Keratinocyte (primary cell): ENCODE measurements around the gene BEST1. TPM values are rescaled to one million over a fixed set of nuclear protein-coding genes. Genes with fewer than 3 reads are reported as not detected.

Experiments used
- DNase-seq: peaks from one replicate; pipeline ENCODE4 v3.0.0-alpha.2; 2011; ENCODE audit warnings: low read depth, missing footprints, low spot score
- FAIRE-seq: peaks from 2 replicates; lab custom pipeline; 2011; peaks lifted over from hg19 to GRCh38; lab: Jason Lieb, UNC
- H2AFZ ChIP-seq: 2 replicates; pipeline ENCODE4 v1.6.0; 2012; ENCODE audit warnings: low read length, control low read depth, inconsistent platforms; ENCODE audit not compliant: control insufficient read depth
- H3K27ac ChIP-seq: 2 replicates; pipeline ENCODE4 v1.5.1; 2011; ENCODE audit warnings: low read length; ENCODE audit not compliant: control insufficient read depth, insufficient read depth
- H3K27me3 ChIP-seq: 3 replicates; pipeline ENCODE4 v1.6.0; 2011; ENCODE audit warnings: low read length; ENCODE audit not compliant: control insufficient read depth, insufficient read depth; ENCODE audit errors: extremely low read depth
- H3K36me3 ChIP-seq, 2 experiments: 2 replicates in 1 of 2; 3 replicates in 1 of 2; pipeline ENCODE4 v1.5.1; 2011; ENCODE audit warnings: low read length in 2 of 2, mild to moderate bottlenecking in 1 of 2; ENCODE audit not compliant: control insufficient read depth in 2 of 2, insufficient read depth in 2 of 2; ENCODE audit errors: extremely low read depth in 1 of 2
- H3K4me1 ChIP-seq: 3 replicates; pipeline ENCODE4 v1.5.1; 2011; ENCODE audit warnings: low read length; ENCODE audit not compliant: control insufficient read depth, insufficient read depth; ENCODE audit errors: extremely low read depth
- H3K4me2 ChIP-seq: 3 replicates; pipeline ENCODE4 v1.6.0; 2011; ENCODE audit warnings: low read depth, low read length; ENCODE audit not compliant: control insufficient read depth, insufficient read depth; ENCODE audit errors: extremely low read depth
- H3K4me3 ChIP-seq, 3 experiments: fragments of 200-600 bp in 1 of 3; sonication (generic) in 1 of 3; 2 replicates in 2 of 3; 3 replicates in 1 of 3; pipeline ENCODE4 v1.5.1; 2011 to 2016; ENCODE audit warnings: low read length in 3 of 3, mild to moderate bottlenecking in 3 of 3, control low read depth in 2 of 3, inconsistent platforms in 1 of 3, low read depth in 1 of 3, mixed read lengths in 1 of 3, mixed run types in 1 of 3, moderate library complexity in 1 of 3; ENCODE audit not compliant: control insufficient read depth in 2 of 3, insufficient read depth in 2 of 3; ENCODE audit errors: extremely low read depth in 1 of 3
- H3K79me2 ChIP-seq: 2 replicates; pipeline ENCODE4 v1.6.0; 2012; ENCODE audit warnings: low read length; ENCODE audit not compliant: control insufficient read depth, insufficient read depth
- H3K9ac ChIP-seq: 3 replicates; pipeline ENCODE4 v1.6.0; 2011; ENCODE audit warnings: low read length; ENCODE audit not compliant: control insufficient read depth, insufficient read depth; ENCODE audit errors: extremely low read depth
- H3K9me1 ChIP-seq: 3 replicates; pipeline ENCODE4 v1.6.0; 2011; ENCODE audit warnings: low read length; ENCODE audit not compliant: control insufficient read depth, insufficient read depth; ENCODE audit errors: extremely low read depth
- H3K9me3 ChIP-seq: 2 replicates; pipeline ENCODE4 v1.5.1; 2012; ENCODE audit warnings: low read depth, low read length; ENCODE audit not compliant: control insufficient read depth
- H4K20me1 ChIP-seq: 3 replicates; pipeline ENCODE4 v1.6.0; 2011; ENCODE audit warnings: low read length; ENCODE audit not compliant: control insufficient read depth, insufficient read depth; ENCODE audit errors: extremely low read depth
- CTCF ChIP-seq, 3 experiments: IDR thresholded peaks in 1 of 3; conservative IDR thresholded peaks in 1 of 3; optimal IDR thresholded peaks in 1 of 3; 2 replicates in 2 of 3; 3 replicates in 1 of 3; pipeline versions ENCODE3 to v1.5.1; 2011; ENCODE audit warnings: low read length in 3 of 3, mild to moderate bottlenecking in 3 of 3, moderate library complexity in 2 of 3, control low read depth in 1 of 3, inconsistent platforms in 1 of 3; ENCODE audit not compliant: insufficient read depth in 2 of 3; ENCODE audit errors: extremely low read depth in 1 of 3
- EZH2 ChIP-seq: IDR thresholded peaks from one replicate; pipeline ENCODE4 v1.6.1; 2012; ENCODE audit warnings: inconsistent platforms, mild to moderate bottlenecking, low read length, moderate library complexity
- dilution Hi-C: fragments of 300-500 bp; cut with MboI; formaldehyde crosslinking; loops from one replicate; pipeline ENCODE4 v1.7.0; 2020; ENCODE audit warnings: low sequenced_read_pairs; ENCODE audit not compliant: extremely low pct_ligation_motif_present
- polyA plus RNA-seq, 5 experiments: library from polyadenylated mRNA; depleted of rRNA in 3 of 5; stranded (reverse) in 3 of 5; stranded (forward) in 1 of 5; unstranded in 1 of 5; fragments of >200 nt; gene quantifications; 1 replicate in 1 of 5; 2 replicates in 3 of 5; 3 replicates in 1 of 5; pipeline versions ENCODE4 v1.2.1 to v1.2.3, GENCODE V29; 2011 to 2012; ENCODE audit warnings: missing spikeins in 2 of 5, low read depth in 1 of 5, low replicate concordance in 1 of 5

BEST1 gene
- polyA plus RNA-seq, 1 donor (not counting 4 experiments of a cell fraction or from before 2014, with no cell fraction given), result 0.13 TPM

- Histone ChIP-seq H3K9ac (no peak overlapping the region), H3K27ac (no peak overlapping the region), H4K20me1 (no peaks in the 10 kb centered on the region), H3K9me1 (no peaks in the 10 kb centered on the region), H3K4me3 (no peak overlapping the region), H2AFZ (no peak overlapping the region), H3K27me3 (no peaks in the 10 kb centered on the region), H3K4me1 (no peaks in the 10 kb centered on the region), H3K4me2 (no peak overlapping the region), H3K36me3 (no peaks in the 10 kb centered on the region), H3K79me2 (no peaks in the 10 kb centered on the region), H3K9me3 (peaks cover 6% of the 10 kb centered on the region)
- dilution Hi-C loops, result no loop called here
- no peak for DNase-seq
- TF ChIP-seq EZH2, result no peak
- TF ChIP-seq CTCF (optimal IDR thresholded peaks at IDR 0.05 in 1 of 3, IDR thresholded peaks at IDR 0.05 in 1 of 3, conservative IDR thresholded peaks at IDR 0.05 in 1 of 3; ENCODE audit: extremely low read depth in 1 of 3, insufficient read depth in 2 of 3, low read length in 3 of 3), result no peak
- no peak for FAIRE-seq
These were observed 44.8 kb downstream of the BEST1 start for GRCh38 chr11:61994981-61995380.

- Histone ChIP-seq H3K4me2 (no peak overlapping the region), H2AFZ (no peak overlapping the region), H4K20me1 (no peaks in the 10 kb centered on the region), H3K9me3 (peaks cover 6% of the 10 kb centered on the region), H3K27me3 (no peaks in the 10 kb centered on the region), H3K27ac (no peak overlapping the region), H3K4me3 (no peak overlapping the region), H3K36me3 (no peaks in the 10 kb centered on the region), H3K9ac (no peak overlapping the region), H3K4me1 (no peaks in the 10 kb centered on the region), H3K79me2 (no peaks in the 10 kb centered on the region), H3K9me1 (no peaks in the 10 kb centered on the region)
- no peak for TF ChIP-seq CTCF (optimal IDR thresholded peaks at IDR 0.05 in 1 of 3, IDR thresholded peaks at IDR 0.05 in 1 of 3, conservative IDR thresholded peaks at IDR 0.05 in 1 of 3; ENCODE audit: extremely low read depth in 1 of 3, insufficient read depth in 2 of 3, low read length in 3 of 3)
- TF ChIP-seq EZH2, result no peak
- no peak for FAIRE-seq
- no peak for DNase-seq
- dilution Hi-C loops, result no loop called here
These were observed 46.8 kb downstream of the BEST1 start for GRCh38 chr11:61996933-61997332.
